HepG2 (cell line): ENCODE measurements around the gene IQGAP2. TPM values are rescaled to one million over a fixed set of nuclear protein-coding genes. Genes with fewer than 3 reads are reported as not detected.

ENCODE experiments used
- ATAC-seq: fragments of 200-7000 bp; cut with Tn5 transposase; 3 replicates; pipeline ENCODE4 v1.9.1; 2020; ENCODE audit warnings: mild to moderate bottlenecking, moderate library complexity
- BruUV-seq: library from RNA; stranded (reverse); fragments of 400-500 nt; replicated peaks from 2 replicates; lab custom pipeline; 2021; lab: Mats Ljungman, UMichigan
- CTCF ChIA-PET: fragments of 300-600 bp; formaldehyde crosslinking; extraction: SDS; loops from one replicate; lab custom pipeline; 2021; ENCODE audit warnings: low total read pairs, inconsistent platforms, low intra/inter-chr PET ratio; lab: Yijun Ruan, JAX
- POLR2A ChIA-PET: fragments of 350-600 bp; sonication (Branson Sonifier 250); formaldehyde crosslinking; loops from one replicate; lab custom pipeline; 2020; ENCODE audit warnings: antibody characterized with exemption, inconsistent platforms; lab: Yijun Ruan, JAX
- DNase-seq: peaks from one replicate; pipeline ENCODE4 v3.0.0-alpha.2; 2015; ENCODE audit warnings: low spot score
- FAIRE-seq: peaks from 3 replicates; lab custom pipeline; 2011; peaks lifted over from hg19 to GRCh38; lab: Jason Lieb, UNC
- H2AFZ ChIP-seq: one replicate; pipeline ENCODE4 v1.6.1; 2011; ENCODE audit warnings: low read length, inconsistent platforms
- H3K27ac ChIP-seq: fragments of 300-600 bp; 3 replicates; pipeline ENCODE4 v1.8.0; 2011; ENCODE audit warnings: mixed run types, mild to moderate bottlenecking, mixed read lengths, low read length, inconsistent platforms; ENCODE audit not compliant: insufficient read depth; ENCODE audit errors: extremely low read length
- H3K27me3 ChIP-seq, 2 experiments: fragments of 200-600 bp in 1 of 2; 2 replicates in 1 of 2; 3 replicates in 1 of 2; pipeline versions ENCODE4 v1.6.0 to v1.8.0; 2011; ENCODE audit warnings: low read length in 2 of 2, mild to moderate bottlenecking in 2 of 2, moderate library complexity in 2 of 2, inconsistent platforms in 1 of 2; ENCODE audit not compliant: insufficient read depth in 2 of 2, control insufficient read depth in 1 of 2
- H3K36me3 ChIP-seq, 2 experiments: fragments of 200-600 bp in 1 of 2; replicated peaks in 1 of 2; 2 replicates in 1 of 2; 3 replicates in 1 of 2; pipeline versions ENCODE4 v1.5.1 to v1.8.0; 2011; ENCODE audit warnings: low read length in 2 of 2, inconsistent platforms in 1 of 2; ENCODE audit not compliant: insufficient read depth in 2 of 2, control insufficient read depth in 1 of 2
- H3K4me1 ChIP-seq: 2 replicates; pipeline ENCODE4 v1.5.1; 2012; ENCODE audit warnings: low read length, inconsistent platforms; ENCODE audit not compliant: insufficient read depth
- H3K4me2 ChIP-seq: 2 replicates; pipeline ENCODE4 v1.6.0; 2011; ENCODE audit warnings: low read depth, low read length, inconsistent platforms
- H3K4me3 ChIP-seq, 3 experiments: fragments of 200-600 bp in 1 of 3; sonication (generic), shearing (Covaris generic) in 1 of 3; replicated peaks in 1 of 3; 2 replicates each; pipeline ENCODE4 v1.5.1; 2011 to 2016; ENCODE audit warnings: low read length in 3 of 3, inconsistent platforms in 2 of 3, low read depth in 2 of 3, mild to moderate bottlenecking in 2 of 3, control low read depth in 1 of 3, mixed read lengths in 1 of 3; ENCODE audit not compliant: insufficient read depth in 1 of 3
- H3K79me2 ChIP-seq: one replicate; pipeline ENCODE4 v1.6.1; 2011; ENCODE audit warnings: low read length, inconsistent platforms; ENCODE audit not compliant: insufficient read depth
- H3K9ac ChIP-seq: 2 replicates; pipeline ENCODE4 v1.6.0; 2011; ENCODE audit warnings: mild to moderate bottlenecking, low read depth, low read length, inconsistent platforms; ENCODE audit not compliant: insufficient read depth
- H3K9me3 ChIP-seq: 2 replicates; pipeline ENCODE4 v1.5.1; 2012; ENCODE audit warnings: mild to moderate bottlenecking, low read length
- H4K20me1 ChIP-seq: 2 replicates; pipeline ENCODE4 v1.6.0; 2011; ENCODE audit warnings: inconsistent platforms, mild to moderate bottlenecking, low read length, moderate library complexity; ENCODE audit not compliant: insufficient read depth
- CCAR2 ChIP-seq: fragments of 200-400 bp; formaldehyde crosslinking; optimal IDR thresholded peaks from 2 replicates; pipeline ENCODE3; 2018; ENCODE audit warnings: low read depth, mild to moderate bottlenecking, low read length, moderate library complexity
- MTF1 ChIP-seq: sonication (generic); formaldehyde crosslinking; IDR thresholded peaks from 2 replicates; pipeline ENCODE4 v1.5.0; 2020; ENCODE audit warnings: missing genetic modification reagents
- POGZ ChIP-seq: sonication (generic); formaldehyde crosslinking; IDR thresholded peaks from 2 replicates; pipeline ENCODE4 v1.4.0; 2020; ENCODE audit warnings: mild to moderate bottlenecking, missing genetic modification reagents
- SIX1 ChIP-seq: sonication (generic); formaldehyde crosslinking; IDR thresholded peaks from 2 replicates; pipeline ENCODE4 v1.4.0; 2020; ENCODE audit warnings: missing genetic modification reagents, borderline replicate concordance
- SRSF9 ChIP-seq: fragments of 200-400 bp; formaldehyde crosslinking; IDR thresholded peaks from 2 replicates; pipeline ENCODE4 v1.6.1; 2018; ENCODE audit warnings: borderline replicate concordance, mild to moderate bottlenecking, low read depth, low read length; ENCODE audit not compliant: insufficient read depth, poor library complexity, severe bottlenecking
- TGIF2 ChIP-seq: IDR thresholded peaks from 2 replicates; pipeline ENCODE4 v1.6.1; 2016; ENCODE audit warnings: control low read depth, missing compliant biosample characterization
- ZEB1 ChIP-seq: IDR thresholded peaks from 2 replicates; pipeline ENCODE4 v1.6.1; 2012; ENCODE audit warnings: mild to moderate bottlenecking, low read depth, inconsistent platforms; ENCODE audit not compliant: insufficient replicate concordance
- ZNF225 ChIP-seq: sonication (generic); formaldehyde crosslinking; IDR thresholded peaks from 2 replicates; pipeline ENCODE4 v1.4.0; 2020; ENCODE audit warnings: mild to moderate bottlenecking, missing genetic modification reagents
- ZNF292 ChIP-seq: sonication (generic); formaldehyde crosslinking; IDR thresholded peaks from 2 replicates; pipeline ENCODE4 v1.8.1; 2022; ENCODE audit warnings: mild to moderate bottlenecking, low read depth, missing genetic modification reagents, borderline replicate concordance
- WGBS: methylation state at CpG from one replicate; pipeline ENCODE4 v1.1.6; 2017; ENCODE audit warnings: low lambda C conversion rate; 5-methylcytosine and 5-hydroxymethylcytosine counted together
- in situ Hi-C: cut with HindIII; loops from 2 replicates; pipeline ENCODE4 v1.10.0; 2017; ENCODE audit warnings: low pct_unique_long_range_greater_than_20kb; ENCODE audit not compliant: extremely low pct_ligation_motif_present
- intact Hi-C: fragments of 100-400 bp; cut with micrococcal nuclease; formaldehyde crosslinking; loops from one replicate; pipeline ENCODE4 v1.10.0; 2022; ENCODE audit not compliant: unreplicated experiment
- polyA plus RNA-seq, 8 experiments: library from polyadenylated mRNA; depleted of rRNA in 3 of 8; stranded (reverse) in 7 of 8; unstranded in 1 of 8; fragments of >200 nt; fragmentation: Illumina TruSeq in 4 of 8; extraction: Trizol in 4 of 8; gene quantifications; 2 replicates each; pipeline versions ENCODE4 v1.2.1 to v1.2.3, GENCODE V29; 2011 to 2016; ENCODE audit warnings: low read depth in 4 of 8, missing spikeins in 1 of 8, mixed read lengths in 1 of 8; ENCODE audit not compliant: insufficient read depth in 1 of 8
- total RNA-seq, 5 experiments: library from RNA; depleted of rRNA; stranded (reverse); fragments of >200 nt; fragmentation: Illumina TruSeq; extraction: Trizol; gene quantifications; 2 replicates each; pipeline ENCODE4 v1.2.3, GENCODE V29; 2016; ENCODE audit warnings: low read depth in 1 of 5
- TF ChIP-seq, protein P1 (sequence below): sonication (generic); formaldehyde crosslinking; IDR thresholded peaks from 2 replicates; pipeline ENCODE4 v1.5.1; 2020; ENCODE audit warnings: mild to moderate bottlenecking, missing genetic modification reagents, moderate library complexity
- TF ChIP-seq, protein P2 (sequence below): IDR thresholded peaks from 2 replicates; pipeline ENCODE4 v1.6.1; 2016; ENCODE audit warnings: missing genetic modification reagents, missing compliant biosample characterization
- TF ChIP-seq, protein P3 (sequence below): sonication (generic); formaldehyde crosslinking; IDR thresholded peaks from 2 replicates; pipeline ENCODE4 v1.4.0; 2020; ENCODE audit warnings: mild to moderate bottlenecking, missing genetic modification reagents
- TF ChIP-seq, protein P4 (sequence below): sonication (generic); formaldehyde crosslinking; conservative IDR thresholded peaks from 2 replicates; pipeline ENCODE4 v1.8.0; 2022; ENCODE audit warnings: low read depth, missing genetic modification reagents
- TF ChIP-seq, protein P5 (sequence below): sonication (generic); formaldehyde crosslinking; IDR thresholded peaks from 2 replicates; pipeline ENCODE4 v1.8.1; 2023; ENCODE audit warnings: mild to moderate bottlenecking, missing genetic modification reagents

Gene IQGAP2
- total and polyA plus RNA-seq, 2 of the 13 experiments (the other 11 are each of a cell fraction or from before 2014, with no cell fraction given) = 35.2 to 83.3 TPM

DNA sequence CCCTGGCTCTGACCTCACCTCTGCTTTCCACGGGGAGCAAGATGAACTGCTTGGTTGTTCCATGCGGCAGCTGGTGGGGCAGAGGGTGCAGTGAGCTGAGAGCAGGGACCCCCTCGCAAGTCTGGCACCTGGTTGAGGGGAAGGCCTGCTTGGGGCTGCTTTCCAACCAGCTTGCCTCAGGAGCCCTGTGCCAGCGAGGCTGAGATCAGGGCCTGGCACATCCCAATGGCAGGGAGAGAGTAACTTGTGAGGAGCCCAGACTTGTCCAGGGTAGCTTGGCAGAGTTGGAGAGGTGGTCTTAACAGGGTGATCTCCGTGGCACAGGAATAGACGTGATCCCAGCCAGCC is 68.9 kb downstream of the IQGAP2 start:
- peak overlapping the region in 1 of 3 experiments; percentile 24; a peak in 2 of 6 replicates for H3K4me3 ChIP-seq
- no peak overlapping the region for H2AFZ ChIP-seq
- H3K79me2 ChIP-seq = peaks cover 40% of the 10 kb centered on the region
- intact Hi-C loops (loop anchor here (1.0 to 5.0 kb wide), 5 partner anchors 13 to 68 kb away; no protein-coding TSS in a partner anchor), in situ Hi-C loops (no loop called here)
- FAIRE-seq = no peak
- CTCF ChIA-PET = no interaction called here
- peaks cover 73% of the 10 kb centered on the region for H3K4me1 ChIP-seq
- no peaks in the 10 kb centered on the region for H3K27me3 ChIP-seq
- 79% methylated on average over 6 of the region's 6 CpGs for WGBS
- peak overlapping the region; percentile 43 for H3K9ac ChIP-seq
- H3K4me2 ChIP-seq = peak overlapping the region; percentile 54
- POLR2A ChIA-PET = interaction anchor here (0.8 to 0.9 kb wide), 2 partner anchors 67 to 75 kb away, joined by 3 read pairs; no protein-coding TSS in a partner anchor
- no peaks in the 10 kb centered on the region; a peak in 1 of 5 replicates for H3K36me3 ChIP-seq
- H3K9me3 ChIP-seq = no peaks in the 10 kb centered on the region
- no peak for DNase-seq
- H3K27ac ChIP-seq = peak overlapping the region; percentile 77
- no peak; the same call in 1 of the 3 replicates for ATAC-seq
- BruUV-seq = no TSS peak
- H4K20me1 ChIP-seq = no peaks in the 10 kb centered on the region
- TF ChIP-seq, protein P1, sequence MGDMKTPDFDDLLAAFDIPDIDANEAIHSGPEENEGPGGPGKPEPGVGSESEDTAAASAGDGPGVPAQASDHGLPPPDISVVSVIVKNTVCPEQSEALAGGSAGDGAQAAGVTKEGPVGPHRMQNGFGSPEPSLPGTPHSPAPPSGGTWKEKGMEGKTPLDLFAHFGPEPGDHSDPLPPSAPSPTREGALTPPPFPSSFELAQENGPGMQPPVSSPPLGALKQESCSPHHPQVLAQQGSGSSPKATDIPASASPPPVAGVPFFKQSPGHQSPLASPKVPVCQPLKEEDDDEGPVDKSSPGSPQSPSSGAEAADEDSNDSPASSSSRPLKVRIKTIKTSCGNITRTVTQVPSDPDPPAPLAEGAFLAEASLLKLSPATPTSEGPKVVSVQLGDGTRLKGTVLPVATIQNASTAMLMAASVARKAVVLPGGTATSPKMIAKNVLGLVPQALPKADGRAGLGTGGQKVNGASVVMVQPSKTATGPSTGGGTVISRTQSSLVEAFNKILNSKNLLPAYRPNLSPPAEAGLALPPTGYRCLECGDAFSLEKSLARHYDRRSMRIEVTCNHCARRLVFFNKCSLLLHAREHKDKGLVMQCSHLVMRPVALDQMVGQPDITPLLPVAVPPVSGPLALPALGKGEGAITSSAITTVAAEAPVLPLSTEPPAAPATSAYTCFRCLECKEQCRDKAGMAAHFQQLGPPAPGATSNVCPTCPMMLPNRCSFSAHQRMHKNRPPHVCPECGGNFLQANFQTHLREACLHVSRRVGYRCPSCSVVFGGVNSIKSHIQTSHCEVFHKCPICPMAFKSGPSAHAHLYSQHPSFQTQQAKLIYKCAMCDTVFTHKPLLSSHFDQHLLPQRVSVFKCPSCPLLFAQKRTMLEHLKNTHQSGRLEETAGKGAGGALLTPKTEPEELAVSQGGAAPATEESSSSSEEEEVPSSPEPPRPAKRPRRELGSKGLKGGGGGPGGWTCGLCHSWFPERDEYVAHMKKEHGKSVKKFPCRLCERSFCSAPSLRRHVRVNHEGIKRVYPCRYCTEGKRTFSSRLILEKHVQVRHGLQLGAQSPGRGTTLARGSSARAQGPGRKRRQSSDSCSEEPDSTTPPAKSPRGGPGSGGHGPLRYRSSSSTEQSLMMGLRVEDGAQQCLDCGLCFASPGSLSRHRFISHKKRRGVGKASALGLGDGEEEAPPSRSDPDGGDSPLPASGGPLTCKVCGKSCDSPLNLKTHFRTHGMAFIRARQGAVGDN = peak; percentile 64
- no peak for TF ChIP-seq SRSF9
- TF ChIP-seq TGIF2 (CRISPR knock-in tag) = no peak
- no peak for TF ChIP-seq SIX1 (CRISPR knock-in tag)
- TF ChIP-seq CCAR2 = no peak
- TF ChIP-seq, protein P2, sequence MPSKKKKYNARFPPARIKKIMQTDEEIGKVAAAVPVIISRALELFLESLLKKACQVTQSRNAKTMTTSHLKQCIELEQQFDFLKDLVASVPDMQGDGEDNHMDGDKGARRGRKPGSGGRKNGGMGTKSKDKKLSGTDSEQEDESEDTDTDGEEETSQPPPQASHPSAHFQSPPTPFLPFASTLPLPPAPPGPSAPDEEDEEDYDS (CRISPR knock-in tag) = no peak
- TF ChIP-seq ZEB1 = no peak
- no peak for TF ChIP-seq POGZ (CRISPR knock-in tag)
- TF ChIP-seq, protein P3, sequence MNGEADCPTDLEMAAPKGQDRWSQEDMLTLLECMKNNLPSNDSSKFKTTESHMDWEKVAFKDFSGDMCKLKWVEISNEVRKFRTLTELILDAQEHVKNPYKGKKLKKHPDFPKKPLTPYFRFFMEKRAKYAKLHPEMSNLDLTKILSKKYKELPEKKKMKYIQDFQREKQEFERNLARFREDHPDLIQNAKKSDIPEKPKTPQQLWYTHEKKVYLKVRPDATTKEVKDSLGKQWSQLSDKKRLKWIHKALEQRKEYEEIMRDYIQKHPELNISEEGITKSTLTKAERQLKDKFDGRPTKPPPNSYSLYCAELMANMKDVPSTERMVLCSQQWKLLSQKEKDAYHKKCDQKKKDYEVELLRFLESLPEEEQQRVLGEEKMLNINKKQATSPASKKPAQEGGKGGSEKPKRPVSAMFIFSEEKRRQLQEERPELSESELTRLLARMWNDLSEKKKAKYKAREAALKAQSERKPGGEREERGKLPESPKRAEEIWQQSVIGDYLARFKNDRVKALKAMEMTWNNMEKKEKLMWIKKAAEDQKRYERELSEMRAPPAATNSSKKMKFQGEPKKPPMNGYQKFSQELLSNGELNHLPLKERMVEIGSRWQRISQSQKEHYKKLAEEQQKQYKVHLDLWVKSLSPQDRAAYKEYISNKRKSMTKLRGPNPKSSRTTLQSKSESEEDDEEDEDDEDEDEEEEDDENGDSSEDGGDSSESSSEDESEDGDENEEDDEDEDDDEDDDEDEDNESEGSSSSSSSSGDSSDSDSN (CRISPR knock-in tag) = 0 out of 2 replicates have a peak, but pooled peaks have one; percentile 11
- TF ChIP-seq MTF1 = no peak
- 0 out of 2 replicates have a peak, but pooled peaks have one; percentile 51 for TF ChIP-seq ZNF292 (CRISPR knock-in tag)
- TF ChIP-seq ZNF225 = 0 out of 2 replicates have a peak, but pooled peaks have one; percentile 34
- TF ChIP-seq, protein P4, sequence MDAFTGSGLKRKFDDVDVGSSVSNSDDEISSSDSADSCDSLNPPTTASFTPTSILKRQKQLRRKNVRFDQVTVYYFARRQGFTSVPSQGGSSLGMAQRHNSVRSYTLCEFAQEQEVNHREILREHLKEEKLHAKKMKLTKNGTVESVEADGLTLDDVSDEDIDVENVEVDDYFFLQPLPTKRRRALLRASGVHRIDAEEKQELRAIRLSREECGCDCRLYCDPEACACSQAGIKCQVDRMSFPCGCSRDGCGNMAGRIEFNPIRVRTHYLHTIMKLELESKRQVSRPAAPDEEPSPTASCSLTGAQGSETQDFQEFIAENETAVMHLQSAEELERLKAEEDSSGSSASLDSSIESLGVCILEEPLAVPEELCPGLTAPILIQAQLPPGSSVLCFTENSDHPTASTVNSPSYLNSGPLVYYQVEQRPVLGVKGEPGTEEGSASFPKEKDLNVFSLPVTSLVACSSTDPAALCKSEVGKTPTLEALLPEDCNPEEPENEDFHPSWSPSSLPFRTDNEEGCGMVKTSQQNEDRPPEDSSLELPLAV (CRISPR knock-in tag) = no peak
- TF ChIP-seq, protein P5, sequence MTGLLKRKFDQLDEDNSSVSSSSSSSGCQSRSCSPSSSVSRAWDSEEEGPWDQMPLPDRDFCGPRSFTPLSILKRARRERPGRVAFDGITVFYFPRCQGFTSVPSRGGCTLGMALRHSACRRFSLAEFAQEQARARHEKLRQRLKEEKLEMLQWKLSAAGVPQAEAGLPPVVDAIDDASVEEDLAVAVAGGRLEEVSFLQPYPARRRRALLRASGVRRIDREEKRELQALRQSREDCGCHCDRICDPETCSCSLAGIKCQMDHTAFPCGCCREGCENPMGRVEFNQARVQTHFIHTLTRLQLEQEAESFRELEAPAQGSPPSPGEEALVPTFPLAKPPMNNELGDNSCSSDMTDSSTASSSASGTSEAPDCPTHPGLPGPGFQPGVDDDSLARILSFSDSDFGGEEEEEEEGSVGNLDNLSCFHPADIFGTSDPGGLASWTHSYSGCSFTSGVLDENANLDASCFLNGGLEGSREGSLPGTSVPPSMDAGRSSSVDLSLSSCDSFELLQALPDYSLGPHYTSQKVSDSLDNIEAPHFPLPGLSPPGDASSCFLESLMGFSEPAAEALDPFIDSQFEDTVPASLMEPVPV (CRISPR knock-in tag) = no peak
